Adipocyte (in vitro differentiated cells): ENCODE data around the gene AURKA.

Experiments
- DNase-seq: peaks from one replicate; pipeline ENCODE4 v3.0.0-alpha.2; 2015; ENCODE audit warnings: low read depth
- H3K27me3 ChIP-seq: replicated peaks from 2 replicates; pipeline ENCODE4 v1.7.0; 2013; ENCODE audit warnings: mild to moderate bottlenecking, low read length, moderate library complexity; ENCODE audit not compliant: control insufficient read depth, insufficient read depth
- H3K36me3 ChIP-seq: 2 replicates; pipeline ENCODE4 v1.7.0; 2013; ENCODE audit warnings: low read length, mild to moderate bottlenecking, moderate library complexity; ENCODE audit not compliant: control insufficient read depth, insufficient read depth, severe bottlenecking
- H3K4me1 ChIP-seq: 2 replicates; pipeline ENCODE4 v1.7.0; 2013; ENCODE audit warnings: mild to moderate bottlenecking, low read length, moderate library complexity; ENCODE audit not compliant: control insufficient read depth, insufficient read depth
- H3K4me3 ChIP-seq: 2 replicates; pipeline ENCODE4 v1.7.0; 2013; ENCODE audit warnings: mild to moderate bottlenecking, low read length, moderate library complexity
- H3K9ac ChIP-seq: 2 replicates; pipeline ENCODE4 v1.7.0; 2013; ENCODE audit warnings: mild to moderate bottlenecking, low read length, moderate library complexity
- H3K9me3 ChIP-seq: 2 replicates; pipeline ENCODE4 v1.7.0; 2013; ENCODE audit warnings: mild to moderate bottlenecking, low read length, moderate library complexity; ENCODE audit not compliant: control insufficient read depth

Gene AURKA

GRCh38 chr20:56389807-56390206, 2.2 kb downstream of the AURKA start:
- DNase-seq, result no peak
- H3K4me1 ChIP-seq, result peaks cover 17% of the 10 kb centered on the region
- H3K9me3 ChIP-seq, result no peaks in the 10 kb centered on the region
- H3K4me3 ChIP-seq, result no peak overlapping the region
- no peaks in the 10 kb centered on the region for H3K27me3 ChIP-seq
- no peak overlapping the region for H3K9ac ChIP-seq
- no peaks in the 10 kb centered on the region for H3K36me3 ChIP-seq

- H3K36me3 ChIP-seq, result no peaks in the 10 kb centered on the region
Observed at GRCh38 chr20:56388882-56389281, 3.1 kb downstream of the AURKA start.

GRCh38 chr20:56386219-56386618, 5.8 kb downstream of the AURKA start:
- Histone ChIP-seq H3K36me3 (no peaks in the 10 kb centered on the region), H3K27me3 (no peaks in the 10 kb centered on the region), H3K4me3 (no peak overlapping the region), H3K4me1 (peaks cover 7% of the 10 kb centered on the region), H3K9me3 (no peaks in the 10 kb centered on the region), H3K9ac (no peak overlapping the region)
- no peak for DNase-seq

More at GRCh38 chr20:56388882-56389281, 3.1 kb downstream of the AURKA start:
- peaks cover 18% of the 10 kb centered on the region for H3K4me1 ChIP-seq
- H3K27me3 ChIP-seq, result no peaks in the 10 kb centered on the region
- H3K9ac ChIP-seq, result no peak overlapping the region
- no peak for DNase-seq
- no peak overlapping the region for H3K4me3 ChIP-seq
- H3K9me3 ChIP-seq, result no peaks in the 10 kb centered on the region

GRCh38 chr20:56385130-56385529, 6.9 kb downstream of the AURKA start:
- peaks cover 3% of the 10 kb centered on the region for H3K4me1 ChIP-seq
- DNase-seq, result no peak
- H3K9ac ChIP-seq, result no peak overlapping the region
- H3K36me3 ChIP-seq, result no peaks in the 10 kb centered on the region
- no peaks in the 10 kb centered on the region for H3K9me3 ChIP-seq
- no peaks in the 10 kb centered on the region for H3K27me3 ChIP-seq
- H3K4me3 ChIP-seq, result no peak overlapping the region

GRCh38 chr20:56383334-56383733, 8.7 kb downstream of the AURKA start:
- peaks cover 3% of the 10 kb centered on the region for H3K4me1 ChIP-seq
- H3K9ac ChIP-seq, result no peak overlapping the region
- H3K4me3 ChIP-seq, result no peak overlapping the region
- no peaks in the 10 kb centered on the region for H3K27me3 ChIP-seq
- H3K36me3 ChIP-seq, result peaks cover 1% of the 10 kb centered on the region
- H3K9me3 ChIP-seq, result no peaks in the 10 kb centered on the region
- no peak for DNase-seq

- Histone ChIP-seq H3K36me3 (peaks cover 7% of the 10 kb centered on the region), H3K27me3 (no peaks in the 10 kb centered on the region), H3K4me3 (no peak overlapping the region), H3K9me3 (no peaks in the 10 kb centered on the region), H3K9ac (no peak overlapping the region), H3K4me1 (peaks cover 3% of the 10 kb centered on the region)
- no peak for DNase-seq
Observed at GRCh38 chr20:56382696-56383095, 9.3 kb downstream of the AURKA start.

GRCh38 chr20:56381501-56381900, 10.5 kb downstream of the AURKA start:
- Histone ChIP-seq H3K4me1 (peaks cover 3% of the 10 kb centered on the region), H3K36me3 (peaks cover 7% of the 10 kb centered on the region), H3K9ac (no peak overlapping the region), H3K4me3 (no peak overlapping the region), H3K9me3 (no peaks in the 10 kb centered on the region), H3K27me3 (no peaks in the 10 kb centered on the region)
- no peak for DNase-seq

- no peak for DNase-seq
- H3K4me1 ChIP-seq, result peaks cover 3% of the 10 kb centered on the region
- H3K9me3 ChIP-seq, result no peaks in the 10 kb centered on the region
- H3K36me3 ChIP-seq, result peaks cover 7% of the 10 kb centered on the region
- no peaks in the 10 kb centered on the region for H3K27me3 ChIP-seq
- H3K4me3 ChIP-seq, result no peak overlapping the region
- H3K9ac ChIP-seq, result no peak overlapping the region
Observed at GRCh38 chr20:56380375-56380774, 11.6 kb downstream of the AURKA start.

- Histone ChIP-seq H3K4me1 (peaks cover 5% of the 10 kb centered on the region), H3K4me3 (no peak overlapping the region), H3K27me3 (no peaks in the 10 kb centered on the region), H3K9me3 (no peaks in the 10 kb centered on the region), H3K36me3 (peaks cover 7% of the 10 kb centered on the region), H3K9ac (no peak overlapping the region)
- no peak for DNase-seq
Observed at GRCh38 chr20:56378386-56378785, 13.6 kb downstream of the AURKA start.

- H3K4me3 ChIP-seq, result no peak overlapping the region
- no peak overlapping the region for H3K9ac ChIP-seq
- no peaks in the 10 kb centered on the region for H3K27me3 ChIP-seq
- H3K4me1 ChIP-seq, result peaks cover 5% of the 10 kb centered on the region
- H3K9me3 ChIP-seq, result no peaks in the 10 kb centered on the region
- H3K36me3 ChIP-seq, result peaks cover 12% of the 10 kb centered on the region
- DNase-seq, result no peak
Observed at GRCh38 chr20:56376331-56376730, 15.7 kb downstream of the AURKA start.

- Histone ChIP-seq H3K4me3 (peak overlapping the region; percentile 27), H3K36me3 (peaks cover 23% of the 10 kb centered on the region), H3K4me1 (peaks cover 5% of the 10 kb centered on the region), H3K9me3 (no peaks in the 10 kb centered on the region), H3K27me3 (no peaks in the 10 kb centered on the region), H3K9ac (peak overlapping the region; percentile 33)
- DNase-seq, result peak; percentile 92
Observed at GRCh38 chr20:56373942-56374341, 18.1 kb downstream of the AURKA start.

GRCh38 chr20:56372850-56373249, 19.2 kb downstream of the AURKA start:
- DNase-seq, result no peak
- Histone ChIP-seq H3K36me3 (peaks cover 26% of the 10 kb centered on the region), H3K9me3 (no peaks in the 10 kb centered on the region), H3K9ac (no peak overlapping the region), H3K27me3 (no peaks in the 10 kb centered on the region), H3K4me3 (no peak overlapping the region), H3K4me1 (peaks cover 5% of the 10 kb centered on the region)
